Activated B cell treated with CpG ODN at 0.5 μM for 24 hours (primary cell): ENCODE measurements around the gene NQO2. TPM values are rescaled to one million over a fixed set of nuclear protein-coding genes. Genes with fewer than 3 reads are reported as not detected.

Experiments used
- ATAC-seq: fragments of 200-7000 bp; cut with Tn5 transposase; one replicate; pipeline ENCODE4 v1.10.0; 2021; ENCODE audit warnings: low read depth, mild to moderate bottlenecking, moderate library complexity
- CTCF ChIA-PET: fragments of 350-600 bp; sonication (Branson Sonifier 250); formaldehyde crosslinking; loops from one replicate; lab custom pipeline; 2021; ENCODE audit warnings: antibody characterized with exemption; lab: Charles Lee
- POLR2A ChIA-PET: fragments of 350-600 bp; sonication (Branson Sonifier 250); formaldehyde crosslinking; loops from one replicate; lab custom pipeline; 2021; ENCODE audit warnings: antibody characterized with exemption; lab: Charles Lee
- DNase-seq: peaks from one replicate; pipeline ENCODE4 v3.0.0; 2022
- H3K27ac Mint-ChIP-seq: one replicate; pipeline ENCODE4 v1.8.0; 2020; ENCODE audit warnings: mixed read lengths
- H3K27me3 Mint-ChIP-seq: one replicate; pipeline ENCODE4 v1.8.0; 2021; ENCODE audit warnings: mixed read lengths
- H3K36me3 Mint-ChIP-seq: one replicate; pipeline ENCODE4 v1.8.0; 2021; ENCODE audit warnings: low read depth, mixed read lengths
- H3K4me1 Mint-ChIP-seq: one replicate; pipeline ENCODE4 v1.8.0; 2021; ENCODE audit warnings: mixed read lengths
- H3K4me3 Mint-ChIP-seq: one replicate; pipeline ENCODE4 v1.8.0; 2020; ENCODE audit warnings: mild to moderate bottlenecking, mixed read lengths
- H3K9me3 Mint-ChIP-seq: one replicate; pipeline ENCODE4 v1.8.0; 2020; ENCODE audit warnings: mixed read lengths
- intact Hi-C: fragments of 100-400 bp; cut with micrococcal nuclease; formaldehyde crosslinking; loops from one replicate; pipeline ENCODE4 v1.15.1; 2024
- total RNA-seq: library from RNA; stranded (reverse); gene quantifications from 2 replicates; pipeline ENCODE4 v1.2.3, GENCODE V29; 2022
- TF ChIP-seq, protein P1 (sequence below): fragments of 200-600 bp; IDR thresholded peaks from one replicate; pipeline ENCODE4 v1.8.0; 2022; ENCODE audit warnings: antibody characterized with exemption, mild to moderate bottlenecking

NQO2 gene
- total RNA-seq, 1 donor from 2014 or later: 12.3 TPM

DNA sequence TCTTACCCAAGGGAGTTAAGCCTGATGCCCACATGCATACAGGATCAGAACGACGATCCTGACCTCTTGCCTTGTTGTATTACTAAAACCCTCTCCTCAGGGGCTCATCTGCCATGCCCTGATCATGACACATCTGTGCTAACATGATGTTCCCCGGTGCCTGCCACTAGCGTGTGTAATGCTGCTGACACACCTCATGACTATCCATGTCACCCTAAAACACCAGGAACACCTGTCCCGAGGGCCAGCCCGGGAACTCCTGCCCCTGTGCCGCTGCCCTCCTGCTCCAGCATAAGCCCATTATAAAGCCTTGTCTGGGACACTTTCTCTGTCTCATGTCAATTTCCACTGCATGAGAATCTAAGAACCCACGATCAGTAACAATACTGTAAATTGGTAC lies 35.9 kb upstream of the NQO2 start:
- Mint-ChIP-seq H3K27ac (no peak overlapping the region), H3K36me3 (peaks cover 2% of the 10 kb centered on the region), H3K4me3 (no peak overlapping the region), H3K9me3 (no peaks in the 10 kb centered on the region), H3K4me1 (peaks cover 29% of the 10 kb centered on the region), H3K27me3 (no peaks in the 10 kb centered on the region)
- DNase-seq: no peak
- ChIA-PET POLR2A (no interaction called here), CTCF (no interaction called here)
- no peak for ATAC-seq
- intact Hi-C loops: no loop called here
- TF ChIP-seq, protein P1, sequence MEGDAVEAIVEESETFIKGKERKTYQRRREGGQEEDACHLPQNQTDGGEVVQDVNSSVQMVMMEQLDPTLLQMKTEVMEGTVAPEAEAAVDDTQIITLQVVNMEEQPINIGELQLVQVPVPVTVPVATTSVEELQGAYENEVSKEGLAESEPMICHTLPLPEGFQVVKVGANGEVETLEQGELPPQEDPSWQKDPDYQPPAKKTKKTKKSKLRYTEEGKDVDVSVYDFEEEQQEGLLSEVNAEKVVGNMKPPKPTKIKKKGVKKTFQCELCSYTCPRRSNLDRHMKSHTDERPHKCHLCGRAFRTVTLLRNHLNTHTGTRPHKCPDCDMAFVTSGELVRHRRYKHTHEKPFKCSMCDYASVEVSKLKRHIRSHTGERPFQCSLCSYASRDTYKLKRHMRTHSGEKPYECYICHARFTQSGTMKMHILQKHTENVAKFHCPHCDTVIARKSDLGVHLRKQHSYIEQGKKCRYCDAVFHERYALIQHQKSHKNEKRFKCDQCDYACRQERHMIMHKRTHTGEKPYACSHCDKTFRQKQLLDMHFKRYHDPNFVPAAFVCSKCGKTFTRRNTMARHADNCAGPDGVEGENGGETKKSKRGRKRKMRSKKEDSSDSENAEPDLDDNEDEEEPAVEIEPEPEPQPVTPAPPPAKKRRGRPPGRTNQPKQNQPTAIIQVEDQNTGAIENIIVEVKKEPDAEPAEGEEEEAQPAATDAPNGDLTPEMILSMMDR: no peak

DNA sequence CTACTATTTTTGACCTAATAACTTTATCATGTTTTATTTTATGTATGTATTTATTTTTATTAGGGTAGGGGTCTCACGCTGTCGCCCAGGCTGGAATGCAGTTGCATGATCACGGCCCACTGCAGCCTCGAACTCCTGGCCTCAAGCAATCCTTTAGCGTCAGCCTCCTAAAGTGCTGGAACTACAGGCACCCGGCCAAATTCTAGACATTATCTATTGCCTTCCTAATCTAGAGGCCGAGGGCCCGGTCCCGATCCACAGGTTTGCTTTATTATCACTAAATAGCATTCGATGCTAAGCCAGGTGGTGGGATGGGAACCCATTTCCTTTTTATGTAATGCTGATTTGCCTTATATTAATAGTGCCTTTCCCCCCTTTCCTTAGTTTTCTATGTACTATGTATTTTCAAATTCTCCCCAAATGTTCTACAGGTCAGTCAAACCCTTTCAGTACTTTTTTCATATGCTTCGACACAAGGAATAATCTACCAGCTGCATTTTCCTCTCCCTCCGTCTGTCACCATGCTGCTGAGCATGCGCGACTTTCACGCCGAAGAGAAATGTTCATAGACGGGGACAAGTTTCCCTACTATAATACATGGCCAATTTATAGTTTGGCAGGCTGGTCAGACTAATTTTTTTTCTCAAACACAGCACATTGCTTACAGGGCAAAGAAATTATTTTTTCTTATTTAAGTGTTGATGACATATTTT lies 34.7 kb upstream of the NQO2 start:
- TF ChIP-seq, protein P1: no peak

DNA sequence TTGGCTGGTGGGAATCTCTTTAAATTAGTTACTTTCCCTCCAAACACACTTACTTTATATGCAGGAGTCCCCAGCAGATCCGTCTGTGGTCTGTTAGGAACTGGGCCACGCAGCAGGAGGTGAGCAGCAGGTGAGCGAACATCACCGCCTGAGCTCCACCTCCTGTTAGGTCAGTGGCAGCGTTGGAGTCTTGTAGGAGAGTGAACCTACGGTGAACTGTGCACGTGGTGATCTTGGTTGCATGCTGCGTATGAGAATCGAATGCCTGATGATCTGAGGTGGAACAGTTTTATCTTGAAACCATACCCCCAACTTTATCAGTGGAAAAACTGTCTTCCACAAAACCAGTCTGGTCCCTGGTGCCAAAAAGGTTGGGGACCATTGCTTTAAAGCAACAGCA lies 33.3 kb upstream of the NQO2 start:
- no peak for ATAC-seq
- POLR2A ChIA-PET: interaction anchor here (0.8 to 1.2 kb wide), 3 partner anchors 22 to 26 kb away, joined by 3 to 6 read pairs (median 5); no protein-coding TSS in a partner anchor
- peaks cover 37% of the 10 kb centered on the region for H3K4me1 Mint-ChIP-seq
- peaks cover 2% of the 10 kb centered on the region for H3K36me3 Mint-ChIP-seq
- CTCF ChIA-PET: no interaction called here
- no peaks in the 10 kb centered on the region for H3K27me3 Mint-ChIP-seq
- intact Hi-C loops: no loop called here
- TF ChIP-seq, protein P1: no peak
- no peak for DNase-seq
- no peak overlapping the region for H3K4me3 Mint-ChIP-seq
- no peak overlapping the region for H3K27ac Mint-ChIP-seq
- no peaks in the 10 kb centered on the region for H3K9me3 Mint-ChIP-seq

More for the DNA sequence above, 34.7 kb upstream of the NQO2 start:
- intact Hi-C loops: no loop called here
- Mint-ChIP-seq H3K36me3 (peaks cover 2% of the 10 kb centered on the region), H3K4me1 (peaks cover 29% of the 10 kb centered on the region), H3K4me3 (no peak overlapping the region), H3K27ac (no peak overlapping the region), H3K27me3 (no peaks in the 10 kb centered on the region), H3K9me3 (no peaks in the 10 kb centered on the region)
- CTCF ChIA-PET: interaction anchor here (1.1 kb wide), 1 partner anchor 13 kb away, joined by 3 read pairs; no protein-coding TSS in a partner anchor
- no peak for ATAC-seq
- POLR2A ChIA-PET: interaction anchor here (1.2 kb wide), 2 partner anchors 13 to 24 kb away, joined by 3 to 5 read pairs; no protein-coding TSS in a partner anchor
- no peak for DNase-seq

DNA sequence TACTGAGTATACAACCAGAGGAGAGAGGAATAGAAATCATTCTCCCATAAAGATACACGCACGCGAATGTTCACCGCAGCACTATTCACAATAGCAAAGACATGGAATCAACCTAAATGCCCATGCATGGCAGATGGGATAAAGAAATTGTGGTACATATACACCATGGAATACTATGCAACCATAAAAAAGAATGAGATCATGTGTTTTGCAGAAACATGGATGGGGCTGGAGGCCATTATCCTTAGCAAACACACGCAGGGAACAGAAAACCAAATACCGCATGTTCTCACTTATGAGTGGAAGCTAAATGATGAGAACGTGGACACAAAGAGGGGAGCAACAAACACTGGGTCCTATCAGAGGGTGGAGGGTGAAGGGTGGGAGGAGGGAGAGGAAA lies 31.8 kb upstream of the NQO2 start:
- POLR2A ChIA-PET: no interaction called here
- H3K4me1 Mint-ChIP-seq: peaks cover 40% of the 10 kb centered on the region

DNA sequence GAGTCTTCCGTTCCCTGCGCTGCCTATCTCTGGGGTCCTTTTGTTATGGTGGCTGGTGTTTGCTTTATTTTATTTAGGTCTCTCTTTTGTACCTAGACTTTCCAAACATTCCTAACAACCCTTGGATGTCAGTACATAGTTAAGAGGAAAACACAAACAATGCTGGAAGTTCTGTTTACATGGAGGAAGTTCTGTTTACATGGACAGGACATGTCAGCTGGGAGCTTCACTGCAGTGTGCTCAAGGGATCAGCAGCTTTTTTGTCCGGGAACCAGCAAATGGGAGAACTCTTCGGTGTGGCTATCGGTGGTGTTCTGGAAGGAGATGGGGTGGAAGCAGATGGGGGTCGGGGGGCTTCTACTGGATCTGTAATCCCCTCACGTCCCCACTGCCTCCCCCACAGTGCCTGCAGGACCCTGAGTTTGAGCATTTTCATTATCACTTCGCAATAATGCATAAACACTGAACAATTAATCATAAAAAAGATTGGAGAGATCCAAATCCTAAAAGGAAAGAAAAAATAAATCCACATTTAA lies 31.0 kb upstream of the NQO2 start:
- POLR2A ChIA-PET: no interaction called here
- Mint-ChIP-seq H3K27ac (peak overlapping the region; percentile 30), H3K4me3 (no peak overlapping the region)

More for the DNA sequence above, 31.8 kb upstream of the NQO2 start:
- Mint-ChIP-seq H3K27ac (no peak overlapping the region), H3K9me3 (no peaks in the 10 kb centered on the region), H3K36me3 (peaks cover 2% of the 10 kb centered on the region), H3K4me3 (no peak overlapping the region), H3K27me3 (no peaks in the 10 kb centered on the region)
- TF ChIP-seq, protein P1: no peak
- intact Hi-C loops: no loop called here
- CTCF ChIA-PET: no interaction called here
- ATAC-seq (no peak), DNase-seq (no peak)

More for the DNA sequence above, 31.0 kb upstream of the NQO2 start:
- peaks cover 2% of the 10 kb centered on the region for H3K36me3 Mint-ChIP-seq
- no peaks in the 10 kb centered on the region for H3K9me3 Mint-ChIP-seq
- ATAC-seq: no peak
- no peaks in the 10 kb centered on the region for H3K27me3 Mint-ChIP-seq
- H3K4me1 Mint-ChIP-seq: peaks cover 40% of the 10 kb centered on the region
- no peak for DNase-seq
- intact Hi-C loops: no loop called here
- CTCF ChIA-PET: interaction anchor here (1.0 kb wide), 1 partner anchor 16 kb away, joined by 3 read pairs; no protein-coding TSS in a partner anchor
- TF ChIP-seq, protein P1: no peak
